Measurements from ENCODE around the gene CCT7. TPM values are rescaled to one million over a fixed set of nuclear protein-coding genes. Genes with fewer than 3 reads are reported as not detected.

The CCT7 gene
- total RNA-seq, 1 donor from 2014 or later, result 256 TPM

GRCh38 chr2:73263540-73264331 lies 29.6 kb downstream of the CCT7 start:
- no peaks in the 10 kb centered on the region for H3K36me3 Mint-ChIP-seq (ENCODE audit: insufficient read depth)
- H3K27ac Mint-ChIP-seq, result no peak overlapping the region
- DNase-seq (ENCODE audit: low spot score, unreplicated experiment), result no peak
- H3K27me3 Mint-ChIP-seq, result peaks cover 22% of the 10 kb centered on the region
- no peak overlapping the region for H3K4me3 Mint-ChIP-seq (ENCODE audit: low read depth)
- peaks cover 3% of the 10 kb centered on the region for H3K4me1 Mint-ChIP-seq (ENCODE audit: low read depth)
- H3K9me3 Mint-ChIP-seq (ENCODE audit: low read depth), result no peaks in the 10 kb centered on the region
- no peak for TF ChIP-seq CTCF (IDR thresholded peaks at IDR 0.05; ENCODE audit: unreplicated experiment)

GRCh38 chr2:73264332-73264606 lies 30.2 kb downstream of the CCT7 start:
- H3K9me3 Mint-ChIP-seq (ENCODE audit: low read depth), result no peaks in the 10 kb centered on the region
- H3K4me1 Mint-ChIP-seq (ENCODE audit: low read depth), result peaks cover 3% of the 10 kb centered on the region
- no peak overlapping the region for H3K4me3 Mint-ChIP-seq (ENCODE audit: low read depth)
- no peak for TF ChIP-seq CTCF (IDR thresholded peaks at IDR 0.05; ENCODE audit: unreplicated experiment)
- no peaks in the 10 kb centered on the region for H3K36me3 Mint-ChIP-seq (ENCODE audit: insufficient read depth)
- no peak for DNase-seq (ENCODE audit: low spot score, unreplicated experiment)
- H3K27ac Mint-ChIP-seq, result no peak overlapping the region
- H3K27me3 Mint-ChIP-seq, result peaks cover 23% of the 10 kb centered on the region

- Mint-ChIP-seq H3K4me1 (ENCODE audit: low read depth) (peaks cover 3% of the 10 kb centered on the region), H3K9me3 (ENCODE audit: low read depth) (no peaks in the 10 kb centered on the region), H3K27me3 (peaks cover 26% of the 10 kb centered on the region), H3K36me3 (ENCODE audit: insufficient read depth) (no peaks in the 10 kb centered on the region), H3K27ac (no peak overlapping the region), H3K4me3 (ENCODE audit: low read depth) (no peak overlapping the region)
- TF ChIP-seq CTCF (IDR thresholded peaks at IDR 0.05; ENCODE audit: unreplicated experiment), result no peak
- DNase-seq (ENCODE audit: low spot score, unreplicated experiment), result no peak
Measured at GRCh38 chr2:73264783-73265182, 30.7 kb downstream of the CCT7 start.

- DNase-seq (ENCODE audit: low spot score, unreplicated experiment), result no peak
- H3K4me1 Mint-ChIP-seq (ENCODE audit: low read depth), result peaks cover 3% of the 10 kb centered on the region
- no peak for TF ChIP-seq CTCF (IDR thresholded peaks at IDR 0.05; ENCODE audit: unreplicated experiment)
- no peak overlapping the region for H3K27ac Mint-ChIP-seq
- H3K27me3 Mint-ChIP-seq, result peaks cover 33% of the 10 kb centered on the region
- H3K36me3 Mint-ChIP-seq (ENCODE audit: insufficient read depth), result no peaks in the 10 kb centered on the region
- H3K9me3 Mint-ChIP-seq (ENCODE audit: low read depth), result no peaks in the 10 kb centered on the region
- H3K4me3 Mint-ChIP-seq (ENCODE audit: low read depth), result no peak overlapping the region
Measured at GRCh38 chr2:73265298-73266060, 31.4 kb downstream of the CCT7 start.

GRCh38 chr2:73266061-73266901 lies 32.2 kb downstream of the CCT7 start:
- TF ChIP-seq CTCF (IDR thresholded peaks at IDR 0.05; ENCODE audit: unreplicated experiment), result no peak
- DNase-seq (ENCODE audit: low spot score, unreplicated experiment), result no peak
- H3K9me3 Mint-ChIP-seq (ENCODE audit: low read depth), result no peaks in the 10 kb centered on the region
- peaks cover 40% of the 10 kb centered on the region for H3K27me3 Mint-ChIP-seq
- H3K36me3 Mint-ChIP-seq (ENCODE audit: insufficient read depth), result no peaks in the 10 kb centered on the region
- H3K4me1 Mint-ChIP-seq (ENCODE audit: low read depth), result peaks cover 3% of the 10 kb centered on the region
- no peak overlapping the region for H3K27ac Mint-ChIP-seq
- no peak overlapping the region for H3K4me3 Mint-ChIP-seq (ENCODE audit: low read depth)
